CD4-positive, alpha-beta T cell (primary cell): Measurements from ENCODE around the gene TSPAN18. TPM values are rescaled to one million over a fixed set of nuclear protein-coding genes. Genes with fewer than 3 reads are reported as not detected.

Experiments
- ATAC-seq: fragments of 200-7000 bp; cut with Tn5 transposase; one replicate; pipeline ENCODE4 v1.10.0; 2022; ENCODE audit warnings: mild to moderate bottlenecking; ENCODE audit not compliant: poor library complexity
- CTCF ChIA-PET: fragments of 350-600 bp; sonication (Branson Sonifier 250); formaldehyde crosslinking; loops from one replicate; lab custom pipeline; 2021; ENCODE audit warnings: antibody characterized with exemption, inconsistent platforms; lab: Charles Lee
- POLR2A ChIA-PET: fragments of 350-600 bp; sonication (Branson Sonifier 250); formaldehyde crosslinking; loops from one replicate; lab custom pipeline; 2021; ENCODE audit warnings: antibody characterized with exemption, inconsistent platforms; lab: Charles Lee
- DNase-seq, 14 experiments: peaks; one replicate each; pipeline ENCODE4 v3.0.0-alpha.2; 2013 to 2020; ENCODE audit warnings: mixed read lengths in 2 of 14
- H3K27ac ChIP-seq, 2 donors: one replicate each; pipeline versions ENCODE4 v1.5.1 to v1.7.0; 2013; ENCODE audit warnings: low read length in 2 of 2, low read depth in 1 of 2, mild to moderate bottlenecking in 1 of 2
- H3K27me3 ChIP-seq, 2 experiments: 1 replicate in 1 of 2; 2 replicates in 1 of 2; pipeline versions ENCODE4 v1.6.1 to v1.7.0; 2013; ENCODE audit warnings: low read length in 2 of 2, control low read depth in 1 of 2, mild to moderate bottlenecking in 1 of 2, moderate library complexity in 1 of 2; ENCODE audit not compliant: insufficient read depth in 2 of 2, control insufficient read depth in 1 of 2
- H3K36me3 ChIP-seq: one replicate; pipeline ENCODE4 v1.6.1; 2013; ENCODE audit warnings: low read length, control low read depth; ENCODE audit not compliant: insufficient read depth
- H3K4me1 ChIP-seq: one replicate; pipeline ENCODE4 v1.6.1; 2013; ENCODE audit warnings: low read length, control low read depth; ENCODE audit not compliant: insufficient read depth
- H3K4me3 ChIP-seq: one replicate; pipeline ENCODE4 v1.5.1; 2013; ENCODE audit warnings: mild to moderate bottlenecking, low read length, moderate library complexity
- H3K9me3 ChIP-seq, 2 experiments: 1 replicate in 1 of 2; 2 replicates in 1 of 2; pipeline versions ENCODE4 v1.6.1 to v1.7.0; 2013; ENCODE audit warnings: low read length in 2 of 2, mild to moderate bottlenecking in 2 of 2, control low read depth in 1 of 2, moderate library complexity in 1 of 2; ENCODE audit not compliant: control insufficient read depth in 1 of 2, insufficient read depth in 1 of 2
- H3K27ac Mint-ChIP-seq: one replicate; pipeline ENCODE4 v1.8.0; 2020; ENCODE audit warnings: mixed read lengths
- H3K27me3 Mint-ChIP-seq: one replicate; pipeline ENCODE4 v1.8.0; 2021; ENCODE audit warnings: mixed read lengths
- H3K36me3 Mint-ChIP-seq: one replicate; pipeline ENCODE4 v1.8.0; 2021; ENCODE audit warnings: low read depth, mixed read lengths
- H3K4me1 Mint-ChIP-seq: one replicate; pipeline ENCODE4 v1.8.0; 2021; ENCODE audit warnings: low read depth, mixed read lengths
- H3K4me3 Mint-ChIP-seq: one replicate; pipeline ENCODE4 v1.8.0; 2020; ENCODE audit warnings: mild to moderate bottlenecking, mixed read lengths
- H3K9me3 Mint-ChIP-seq: one replicate; pipeline ENCODE4 v1.8.0; 2020; ENCODE audit warnings: mixed read lengths
- intact Hi-C, 2 experiments: fragments of 100-400 bp; cut with DNase I in 1 of 2; cut with micrococcal nuclease in 1 of 2; formaldehyde crosslinking; loops; one replicate each; pipeline versions ENCODE4 v1.15.1 to v1.9.0; 2023 to 2025; cut with DNase I, micrococcal nuclease
- total RNA-seq, 174 experiments: library from RNA in 2 of 174; stranded (reverse) in 2 of 174; gene quantifications; one replicate each; pipeline ENCODE4 v1.2.3 and lab custom pipeline; 2021 to 2026
- TF ChIP-seq, protein P1 (sequence below): fragments of 200-600 bp; IDR thresholded peaks from one replicate; pipeline ENCODE4 v1.8.0; 2022; ENCODE audit warnings: antibody characterized with exemption, mild to moderate bottlenecking

TSPAN18 gene
- total RNA-seq, 2 experiments from 2014 or later: 23.0 to 25.3 TPM

DNA sequence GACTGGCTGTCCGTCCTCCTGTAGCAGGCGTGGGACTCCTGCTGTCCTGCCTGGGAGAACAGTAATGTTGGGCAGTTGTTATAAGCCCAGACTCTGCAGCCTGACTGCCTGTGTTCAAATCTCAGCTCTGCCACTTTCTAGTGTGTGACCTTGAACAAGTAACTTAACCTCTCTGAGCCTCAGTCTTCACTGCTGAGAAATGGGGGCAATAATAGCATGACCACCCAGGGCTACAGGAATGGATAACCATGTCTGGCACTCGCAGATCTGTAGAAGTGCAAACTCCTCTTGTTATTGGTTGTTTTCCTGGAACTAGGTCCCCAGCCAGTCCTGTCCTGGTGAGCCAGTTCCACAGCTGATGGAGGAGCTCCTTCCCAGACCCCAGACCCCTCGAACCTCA lies 154.2 kb downstream of the TSPAN18 start:
- H3K27ac ChIP-seq: no peak overlapping the region
- H3K4me3 ChIP-seq: no peak overlapping the region
- no peak for DNase-seq
- H3K27me3 ChIP-seq: no peaks in the 10 kb centered on the region
- no peaks in the 10 kb centered on the region for H3K9me3 ChIP-seq
- Mint-ChIP-seq H3K27ac (no peak overlapping the region), H3K36me3 (no peaks in the 10 kb centered on the region), H3K9me3 (no peaks in the 10 kb centered on the region), H3K4me1 (no peaks in the 10 kb centered on the region), H3K27me3 (no peaks in the 10 kb centered on the region), H3K4me3 (no peak overlapping the region)
- TF ChIP-seq, protein P1, sequence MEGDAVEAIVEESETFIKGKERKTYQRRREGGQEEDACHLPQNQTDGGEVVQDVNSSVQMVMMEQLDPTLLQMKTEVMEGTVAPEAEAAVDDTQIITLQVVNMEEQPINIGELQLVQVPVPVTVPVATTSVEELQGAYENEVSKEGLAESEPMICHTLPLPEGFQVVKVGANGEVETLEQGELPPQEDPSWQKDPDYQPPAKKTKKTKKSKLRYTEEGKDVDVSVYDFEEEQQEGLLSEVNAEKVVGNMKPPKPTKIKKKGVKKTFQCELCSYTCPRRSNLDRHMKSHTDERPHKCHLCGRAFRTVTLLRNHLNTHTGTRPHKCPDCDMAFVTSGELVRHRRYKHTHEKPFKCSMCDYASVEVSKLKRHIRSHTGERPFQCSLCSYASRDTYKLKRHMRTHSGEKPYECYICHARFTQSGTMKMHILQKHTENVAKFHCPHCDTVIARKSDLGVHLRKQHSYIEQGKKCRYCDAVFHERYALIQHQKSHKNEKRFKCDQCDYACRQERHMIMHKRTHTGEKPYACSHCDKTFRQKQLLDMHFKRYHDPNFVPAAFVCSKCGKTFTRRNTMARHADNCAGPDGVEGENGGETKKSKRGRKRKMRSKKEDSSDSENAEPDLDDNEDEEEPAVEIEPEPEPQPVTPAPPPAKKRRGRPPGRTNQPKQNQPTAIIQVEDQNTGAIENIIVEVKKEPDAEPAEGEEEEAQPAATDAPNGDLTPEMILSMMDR: no peak
- no peak for ATAC-seq
- CTCF ChIA-PET: no interaction called here
- POLR2A ChIA-PET: no interaction called here
- peaks cover 17% of the 10 kb centered on the region for H3K36me3 ChIP-seq
- peaks cover 2% of the 10 kb centered on the region for H3K4me1 ChIP-seq
- intact Hi-C loops: no loop called here

DNA sequence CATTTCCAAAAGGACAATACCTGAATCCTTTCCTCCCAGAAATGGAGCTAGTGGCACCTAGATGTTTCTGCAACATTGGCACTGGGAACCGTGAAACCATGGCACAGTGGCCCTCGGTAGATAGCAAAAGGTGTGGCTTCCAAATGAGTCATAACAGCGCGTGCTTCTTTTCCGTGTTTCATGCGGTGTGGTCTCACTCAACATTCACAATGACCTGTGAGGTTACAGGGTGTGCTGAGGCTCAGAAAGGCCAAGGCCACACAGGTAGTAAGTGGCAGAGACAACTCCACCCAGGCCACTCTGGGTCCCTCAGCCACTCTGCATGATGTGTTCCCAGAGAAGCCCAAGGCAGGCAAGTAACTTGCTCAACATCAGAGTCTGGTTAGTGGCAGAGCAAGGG lies 156.5 kb downstream of the TSPAN18 start:
- Mint-ChIP-seq H3K27ac (no peak overlapping the region), H3K4me3 (no peak overlapping the region), H3K27me3 (no peaks in the 10 kb centered on the region), H3K9me3 (no peaks in the 10 kb centered on the region), H3K36me3 (no peaks in the 10 kb centered on the region), H3K4me1 (no peaks in the 10 kb centered on the region)
- Histone ChIP-seq H3K9me3 (no peaks in the 10 kb centered on the region), H3K4me1 (peaks cover 2% of the 10 kb centered on the region), H3K36me3 (peaks cover 17% of the 10 kb centered on the region), H3K27me3 (no peaks in the 10 kb centered on the region), H3K4me3 (no peak overlapping the region), H3K27ac (no peak overlapping the region)
- DNase-seq (no peak), ATAC-seq (no peak)
- CTCF ChIA-PET: no interaction called here
- TF ChIP-seq, protein P1: no peak
- intact Hi-C loops: no loop called here
- POLR2A ChIA-PET: no interaction called here

DNA sequence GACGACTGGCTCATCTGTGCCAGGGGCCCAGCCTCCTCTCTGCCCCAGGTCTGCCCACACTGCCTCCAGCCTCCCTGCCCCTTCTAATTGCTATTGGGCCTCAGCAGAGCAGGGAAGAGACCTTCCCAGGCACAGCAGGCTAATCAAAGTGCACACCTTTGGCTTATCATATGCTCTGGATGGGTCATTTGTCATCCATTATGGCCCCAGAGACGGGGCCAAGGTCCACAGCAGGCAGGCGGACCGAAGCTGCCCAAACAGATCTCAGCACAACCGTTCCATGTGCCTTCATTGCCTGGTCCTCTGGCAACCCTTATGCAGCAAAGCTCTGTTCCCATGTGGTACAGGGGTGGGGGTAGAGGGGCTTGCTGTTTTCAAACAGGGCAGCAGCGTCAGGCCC lies 157.3 kb downstream of the TSPAN18 start:
- Histone ChIP-seq H3K9me3 (no peaks in the 10 kb centered on the region), H3K27ac (no peak overlapping the region), H3K27me3 (no peaks in the 10 kb centered on the region), H3K4me1 (peaks cover 2% of the 10 kb centered on the region), H3K36me3 (peaks cover 17% of the 10 kb centered on the region), H3K4me3 (no peak overlapping the region)
- ChIA-PET CTCF (no interaction called here), POLR2A (no interaction called here)
- Mint-ChIP-seq H3K9me3 (no peaks in the 10 kb centered on the region), H3K4me3 (no peak overlapping the region), H3K27ac (no peak overlapping the region), H3K36me3 (no peaks in the 10 kb centered on the region), H3K4me1 (no peaks in the 10 kb centered on the region), H3K27me3 (no peaks in the 10 kb centered on the region)
- DNase-seq (no peak), ATAC-seq (no peak)
- intact Hi-C loops: no loop called here
- TF ChIP-seq, protein P1: no peak
